ENCODE measurements around the gene RND1.

DNA sequence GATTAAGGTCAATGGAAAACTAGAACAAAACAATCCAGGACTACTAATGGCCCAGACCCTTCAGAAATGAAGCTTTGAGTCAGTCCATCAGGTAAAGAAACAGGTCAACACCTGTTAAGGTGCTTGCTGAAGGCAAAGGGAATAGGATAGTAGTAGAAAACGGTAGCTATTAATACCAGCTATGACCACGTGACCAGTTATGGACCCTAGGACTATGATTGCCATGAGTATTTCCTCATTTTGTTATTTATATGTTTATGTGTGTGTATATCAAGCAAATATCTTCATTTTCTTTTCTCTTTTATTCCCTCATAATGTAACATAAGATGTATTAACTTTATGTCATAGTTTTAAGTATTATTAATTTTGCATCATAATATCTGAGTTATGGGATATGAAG is 34.0 kb upstream of the RND1 start:
- TF ChIP-seq CTCF (conservative IDR thresholded peaks at IDR 0.05; ENCODE audit: low read length) (no peak), EZH2phosphoT487 (IDR thresholded peaks at IDR 0.05; ENCODE audit: borderline replicate concordance, low read depth, low read length) (no peak)
